GM12891 (cell line): ENCODE data around the gene FBXO48.
A peak's percentile ranks its signal among the peaks of the same experiment; 100 is the strongest.

Experiments used
- DNase-seq: peaks from one replicate; pipeline ENCODE4 v3.0.0; 2011; ENCODE audit warnings: low spot score; ENCODE audit not compliant: insufficient read length
- FAIRE-seq: peaks from 2 replicates; lab custom pipeline; 2011; peaks lifted over from hg19 to GRCh38; lab: Jason Lieb, UNC
- PAX5 ChIP-seq: IDR thresholded peaks from 2 replicates; pipeline ENCODE4 v1.6.1; 2011; ENCODE audit warnings: low read length, moderate library complexity, mild to moderate bottlenecking; ENCODE audit not compliant: insufficient read depth, severe bottlenecking
- POLR2A ChIP-seq: IDR thresholded peaks from 2 replicates; pipeline ENCODE4 v1.6.1; 2011; ENCODE audit warnings: low read depth, low read length, control low read depth
- POLR2AphosphoS5 ChIP-seq: IDR thresholded peaks from 2 replicates; pipeline ENCODE4 v1.6.1; 2011; ENCODE audit warnings: low read depth, low read length, control low read depth
- POU2F2 ChIP-seq: IDR thresholded peaks from 2 replicates; pipeline ENCODE4 v1.6.1; 2011; ENCODE audit warnings: low read depth, mild to moderate bottlenecking, control low read depth, low read length, moderate library complexity
- SPI1 ChIP-seq: IDR thresholded peaks from 2 replicates; pipeline ENCODE4 v1.6.1; 2011; ENCODE audit warnings: low read depth, low read length, control low read depth
- TAF1 ChIP-seq: IDR thresholded peaks from 2 replicates; pipeline ENCODE4 v1.6.1; 2011; ENCODE audit warnings: low read depth, low read length, control low read depth

FBXO48 gene

GRCh38 chr2:68475576-68475975 is 8.5 kb upstream of the FBXO48 start:
- FAIRE-seq, result no peak
- TF ChIP-seq PAX5, result no peak
- TF ChIP-seq SPI1, result no peak
- no peak for TF ChIP-seq POU2F2
- TF ChIP-seq TAF1, result no peak
- TF ChIP-seq POLR2A, result no peak
- TF ChIP-seq POLR2AphosphoS5, result no peak
- DNase-seq, result no peak

DNA sequence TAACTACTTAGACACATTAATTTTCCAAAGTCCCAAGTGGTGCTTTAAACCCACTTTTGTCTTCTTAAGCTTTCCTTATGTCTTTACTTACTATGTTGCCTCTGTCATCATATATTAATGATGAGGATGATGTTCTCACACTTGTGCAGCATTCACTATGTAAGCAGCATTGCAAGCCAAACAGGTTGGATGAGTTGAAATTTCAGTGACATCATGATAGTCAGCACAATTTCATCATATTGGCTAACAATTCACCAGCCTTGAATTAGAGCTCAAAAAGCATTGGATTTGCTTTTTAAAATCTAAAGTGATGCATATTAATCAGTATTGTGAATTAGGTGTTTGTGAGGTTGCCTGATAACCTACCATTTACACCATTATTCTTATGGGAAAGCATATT is 8.0 kb upstream of the FBXO48 start:
- DNase-seq, result no peak
- no peak for FAIRE-seq
- TF ChIP-seq POU2F2 (no peak), TAF1 (no peak), POLR2AphosphoS5 (no peak)

- TF ChIP-seq TAF1, result no peak
- TF ChIP-seq POLR2AphosphoS5, result no peak
- TF ChIP-seq POLR2A, result no peak
- TF ChIP-seq SPI1, result no peak
- no peak for TF ChIP-seq PAX5
- TF ChIP-seq POU2F2, result no peak
- FAIRE-seq (no peak), DNase-seq (no peak)
These were observed 5.8 kb upstream of the FBXO48 start for GRCh38 chr2:68472796-68473414.

DNA sequence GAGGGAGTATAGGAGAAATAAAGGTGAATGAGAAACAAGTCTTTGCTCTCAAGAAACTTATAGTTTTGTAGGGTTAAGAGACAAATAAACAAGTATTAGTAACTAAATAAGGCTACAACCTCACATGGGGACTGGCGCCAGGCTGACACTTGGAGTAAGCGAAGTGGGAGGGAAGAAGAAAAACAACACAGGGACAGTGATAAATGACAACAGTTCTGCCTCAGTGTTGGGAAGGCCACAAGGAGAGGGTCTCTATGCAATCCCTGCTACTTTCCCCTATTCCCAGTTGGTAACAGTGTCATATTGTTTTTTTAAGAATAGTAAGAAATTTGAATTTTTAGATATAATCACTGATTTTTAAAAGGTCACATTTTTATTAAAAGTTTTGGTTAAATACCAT is 4.3 kb upstream of the FBXO48 start:
- FAIRE-seq, result no peak
- DNase-seq, result no peak
- no peak for TF ChIP-seq PAX5
- TF ChIP-seq SPI1, result no peak
- TF ChIP-seq POLR2A, result no peak
- no peak for TF ChIP-seq POLR2AphosphoS5
- TF ChIP-seq TAF1, result no peak
- no peak for TF ChIP-seq POU2F2

DNA sequence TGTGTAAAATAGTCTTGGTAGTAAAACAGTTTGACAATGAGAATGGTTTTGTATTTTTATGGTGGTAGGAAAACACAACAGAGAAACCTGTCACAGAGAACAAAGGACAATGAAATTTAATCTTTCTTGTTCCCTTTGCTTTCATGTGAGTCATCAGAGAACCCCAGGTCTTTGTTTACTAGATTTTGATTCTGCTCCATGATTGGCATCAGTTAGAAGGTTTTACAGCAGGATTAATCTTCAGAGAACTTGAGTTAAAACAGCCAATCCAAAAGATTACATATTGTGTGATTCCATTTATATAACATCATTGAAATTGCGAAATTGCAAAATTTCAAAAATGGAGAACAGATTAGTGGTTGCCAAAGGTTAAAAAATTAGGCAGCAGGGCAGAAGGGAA is 2.8 kb upstream of the FBXO48 start:
- DNase-seq, result no peak
- TF ChIP-seq POLR2A (no peak), POLR2AphosphoS5 (no peak), SPI1 (no peak), POU2F2 (no peak), PAX5 (no peak), TAF1 (no peak)
- no peak for FAIRE-seq

- peak; percentile 69 for FAIRE-seq
- DNase-seq, result no peak
These were observed 1.7 kb upstream of the FBXO48 start for GRCh38 chr2:68468801-68469200.

DNA sequence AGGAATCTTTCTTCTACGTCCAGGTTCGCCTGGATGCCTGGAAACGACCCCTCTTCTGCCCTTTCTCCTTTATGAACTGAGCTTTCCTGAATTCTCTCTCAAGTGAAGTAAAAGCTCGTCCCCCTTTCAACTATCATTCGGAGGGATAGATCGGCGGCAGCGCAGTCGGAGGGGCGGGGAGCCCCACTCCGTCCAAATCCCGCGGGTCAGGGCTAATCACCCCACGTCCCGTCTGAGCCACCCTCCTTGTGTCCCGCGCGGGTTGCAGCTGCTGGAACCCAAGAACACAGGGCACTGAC is 367 bp downstream of the FBXO48 start:
- no peak for TF ChIP-seq PAX5
- TF ChIP-seq TAF1, result no peak
- TF ChIP-seq POLR2AphosphoS5, result no peak
- TF ChIP-seq SPI1, result no peak
- no peak for TF ChIP-seq POLR2A
- no peak for TF ChIP-seq POU2F2
- FAIRE-seq, result no peak
- DNase-seq, result no peak

More at GRCh38 chr2:68468801-68469200, 1.7 kb upstream of the FBXO48 start:
- no peak for TF ChIP-seq POU2F2
- no peak for TF ChIP-seq POLR2AphosphoS5
- TF ChIP-seq PAX5, result no peak
- TF ChIP-seq SPI1, result no peak
- TF ChIP-seq TAF1, result no peak
- no peak for TF ChIP-seq POLR2A

- DNase-seq (no peak), FAIRE-seq (peak; percentile 77)
- TF ChIP-seq POU2F2 (no peak), TAF1 (no peak), POLR2A (no peak), POLR2AphosphoS5 (no peak), PAX5 (no peak), SPI1 (no peak)
These were observed 725 bp downstream of the FBXO48 start for GRCh38 chr2:68466361-68466777.

- DNase-seq, result no peak
- FAIRE-seq, result no peak
- TF ChIP-seq TAF1 (no peak), PAX5 (no peak), POU2F2 (no peak), POLR2AphosphoS5 (no peak), POLR2A (no peak), SPI1 (no peak)
These were observed 1.8 kb downstream of the FBXO48 start for GRCh38 chr2:68465081-68465916.

GRCh38 chr2:68464651-68465050 is 2.4 kb downstream of the FBXO48 start:
- no peak for FAIRE-seq
- no peak for TF ChIP-seq PAX5
- TF ChIP-seq POLR2AphosphoS5, result no peak
- TF ChIP-seq SPI1, result no peak
- TF ChIP-seq POU2F2, result no peak
- no peak for TF ChIP-seq TAF1
- TF ChIP-seq POLR2A, result no peak
- no peak for DNase-seq

DNA sequence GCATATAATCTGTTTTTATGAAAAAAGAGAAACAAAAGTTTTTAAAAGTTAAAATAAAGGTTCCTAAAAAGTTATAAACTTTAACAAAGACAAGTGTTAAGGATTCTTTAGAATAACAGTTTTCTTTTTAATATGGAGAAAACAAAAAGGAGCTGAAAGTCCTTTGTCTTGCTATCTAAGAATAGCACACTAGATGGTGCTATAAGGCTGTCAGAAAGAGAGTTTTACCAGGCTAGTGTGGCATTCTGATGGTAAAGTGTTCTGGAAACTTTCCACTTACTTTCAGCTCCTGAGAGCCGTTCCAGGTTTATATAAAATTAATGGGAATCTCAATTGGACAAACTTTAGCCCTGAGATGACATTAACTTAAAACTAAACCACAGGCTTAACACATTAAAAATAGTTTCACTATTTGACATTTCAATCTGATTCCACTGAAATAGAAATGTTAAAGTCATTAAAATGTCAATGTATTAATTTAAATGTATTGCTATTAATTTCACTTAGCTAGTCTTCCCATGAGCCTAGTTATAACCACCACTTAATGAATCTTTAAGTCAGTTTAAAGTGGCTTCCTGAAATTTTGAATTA is 3.7 kb downstream of the FBXO48 start:
- DNase-seq (no peak), FAIRE-seq (no peak)
- TF ChIP-seq POLR2A (no peak), POLR2AphosphoS5 (no peak), SPI1 (no peak), PAX5 (no peak), POU2F2 (no peak), TAF1 (no peak)
